ENCODE results near the gene OR13C9. TPM values are rescaled to one million over a fixed set of nuclear protein-coding genes. Genes with fewer than 3 reads are reported as not detected.

Gene OR13C9
- total and polyA plus RNA-seq, 2 experiments from 2014 or later: not detected

GRCh38 chr9:104575456-104575855 lies 42.5 kb downstream of the OR13C9 start:
- H3K9me3 ChIP-seq (ENCODE audit: low read depth): no peaks in the 10 kb centered on the region
- H4K20me1 ChIP-seq (ENCODE audit: insufficient read depth, poor library complexity, severe bottlenecking): no peaks in the 10 kb centered on the region
- H3K27ac ChIP-seq: no peak overlapping the region
- H3K9me2 ChIP-seq (replicated peaks; ENCODE audit: insufficient read depth): no peaks in the 10 kb centered on the region
- no peak overlapping the region for H3K4me2 ChIP-seq
- H3K4me1 ChIP-seq (ENCODE audit: insufficient read depth): no peaks in the 10 kb centered on the region
- H2AFZ ChIP-seq: no peak overlapping the region
- DNase-seq (ENCODE audit: low spot score): no peak
- no peaks in the 10 kb centered on the region for H3K27me3 ChIP-seq
- H3K79me2 ChIP-seq: no peaks in the 10 kb centered on the region
- TF ChIP-seq EZH2 (IDR thresholded peaks at IDR 0.05; ENCODE audit: borderline replicate concordance) (no peak), EZH2phosphoT487 (IDR thresholded peaks at IDR 0.05; ENCODE audit: low read depth, severe bottlenecking, unreplicated experiment) (no peak)
- TF ChIP-seq, protein P1, sequence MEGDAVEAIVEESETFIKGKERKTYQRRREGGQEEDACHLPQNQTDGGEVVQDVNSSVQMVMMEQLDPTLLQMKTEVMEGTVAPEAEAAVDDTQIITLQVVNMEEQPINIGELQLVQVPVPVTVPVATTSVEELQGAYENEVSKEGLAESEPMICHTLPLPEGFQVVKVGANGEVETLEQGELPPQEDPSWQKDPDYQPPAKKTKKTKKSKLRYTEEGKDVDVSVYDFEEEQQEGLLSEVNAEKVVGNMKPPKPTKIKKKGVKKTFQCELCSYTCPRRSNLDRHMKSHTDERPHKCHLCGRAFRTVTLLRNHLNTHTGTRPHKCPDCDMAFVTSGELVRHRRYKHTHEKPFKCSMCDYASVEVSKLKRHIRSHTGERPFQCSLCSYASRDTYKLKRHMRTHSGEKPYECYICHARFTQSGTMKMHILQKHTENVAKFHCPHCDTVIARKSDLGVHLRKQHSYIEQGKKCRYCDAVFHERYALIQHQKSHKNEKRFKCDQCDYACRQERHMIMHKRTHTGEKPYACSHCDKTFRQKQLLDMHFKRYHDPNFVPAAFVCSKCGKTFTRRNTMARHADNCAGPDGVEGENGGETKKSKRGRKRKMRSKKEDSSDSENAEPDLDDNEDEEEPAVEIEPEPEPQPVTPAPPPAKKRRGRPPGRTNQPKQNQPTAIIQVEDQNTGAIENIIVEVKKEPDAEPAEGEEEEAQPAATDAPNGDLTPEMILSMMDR (IDR thresholded peaks at IDR 0.05; ENCODE audit: poor library complexity): no peak
- 67% methylated on average over 2 of the region's 2 CpGs for WGBS (ENCODE audit: low lambda C conversion rate, missing lambda C conversion rate)
- H3K36me3 ChIP-seq (replicated peaks; ENCODE audit: insufficient read depth, low read depth): no peaks in the 10 kb centered on the region
- no peak overlapping the region for H3K4me3 ChIP-seq

DNA sequence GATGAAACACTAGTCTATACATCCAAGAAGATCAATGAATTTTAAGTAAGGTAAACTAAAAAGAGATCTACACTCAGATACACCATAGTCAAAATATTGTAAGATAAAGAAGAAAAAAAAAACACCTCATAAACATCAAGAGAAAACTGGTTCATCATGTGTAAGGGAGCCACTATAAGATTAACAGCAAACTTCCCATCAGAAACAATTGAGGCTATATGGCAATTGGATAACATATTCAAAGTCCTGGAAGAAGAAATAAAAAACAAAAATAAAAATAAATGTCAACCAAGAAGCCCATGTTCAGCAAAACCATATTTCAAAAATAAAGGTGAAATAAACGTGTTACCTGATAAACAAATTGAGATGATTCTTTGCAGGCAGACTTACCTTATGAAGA lies 45.4 kb downstream of the OR13C9 start:
- no peak overlapping the region for H3K4me3 ChIP-seq
- no peak overlapping the region for H3K27ac ChIP-seq
- H3K79me2 ChIP-seq: no peaks in the 10 kb centered on the region
- no peaks in the 10 kb centered on the region for H3K9me2 ChIP-seq (replicated peaks; ENCODE audit: insufficient read depth)
- DNase-seq (ENCODE audit: low spot score): no peak
- no peaks in the 10 kb centered on the region for H3K36me3 ChIP-seq (replicated peaks; ENCODE audit: insufficient read depth, low read depth)
- H3K4me2 ChIP-seq: no peak overlapping the region
- no peak for TF ChIP-seq EZH2phosphoT487 (IDR thresholded peaks at IDR 0.05; ENCODE audit: low read depth, severe bottlenecking, unreplicated experiment)
- no peak for TF ChIP-seq EZH2 (IDR thresholded peaks at IDR 0.05; ENCODE audit: borderline replicate concordance)
- TF ChIP-seq, protein P1 (IDR thresholded peaks at IDR 0.05; ENCODE audit: poor library complexity): no peak
- no peaks in the 10 kb centered on the region for H4K20me1 ChIP-seq (ENCODE audit: insufficient read depth, poor library complexity, severe bottlenecking)
- H3K9me3 ChIP-seq (ENCODE audit: low read depth): no peaks in the 10 kb centered on the region
- H3K27me3 ChIP-seq: no peaks in the 10 kb centered on the region
- 69% methylated on average over 1 of the region's 1 CpG for WGBS (ENCODE audit: low lambda C conversion rate, missing lambda C conversion rate)
- H2AFZ ChIP-seq: no peak overlapping the region
- no peaks in the 10 kb centered on the region for H3K4me1 ChIP-seq (ENCODE audit: insufficient read depth)

DNA sequence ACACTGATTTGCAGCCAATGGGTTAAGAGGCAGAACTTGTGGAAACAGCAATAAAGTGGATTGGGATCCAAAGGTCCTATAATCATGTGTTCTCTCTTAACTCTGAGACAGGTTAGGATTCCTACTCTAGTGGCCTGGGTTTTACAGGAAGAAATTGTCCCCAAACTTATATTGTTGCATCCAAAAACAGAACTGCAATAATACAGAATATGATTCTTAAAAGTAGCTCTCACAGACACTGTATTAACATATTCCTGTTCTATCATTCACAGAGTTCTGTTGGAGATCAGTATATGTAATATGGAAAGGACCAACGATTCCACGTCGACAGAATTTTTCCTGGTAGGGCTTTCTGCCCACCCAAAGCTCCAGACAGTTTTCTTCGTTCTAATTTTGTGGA lies 49.1 kb downstream of the OR13C9 start, which contains the start of gene OR13C8:
Gene OR13C8, plus strand, starts transcription at position 301 of the 400 bp plus-strand sequence. Its CDS starts 0 bp downstream, at position 301.
- no peaks in the 10 kb centered on the region for H3K4me1 ChIP-seq (ENCODE audit: insufficient read depth)
- no peaks in the 10 kb centered on the region for H3K9me2 ChIP-seq (replicated peaks; ENCODE audit: insufficient read depth)
- no peaks in the 10 kb centered on the region for H3K27me3 ChIP-seq
- no peak within 1 kb of the TSS for H3K4me2 ChIP-seq
- no peak for DNase-seq (ENCODE audit: low spot score)
- TF ChIP-seq EZH2phosphoT487 (IDR thresholded peaks at IDR 0.05; ENCODE audit: low read depth, severe bottlenecking, unreplicated experiment): no peak
- no peak for TF ChIP-seq EZH2 (IDR thresholded peaks at IDR 0.05; ENCODE audit: borderline replicate concordance)
- no peaks in the 10 kb centered on the region for H3K79me2 ChIP-seq
- H3K9me3 ChIP-seq (ENCODE audit: low read depth): no peaks in the 10 kb centered on the region
- H3K4me3 ChIP-seq: no peak within 1 kb of the TSS
- H3K36me3 ChIP-seq (replicated peaks; ENCODE audit: insufficient read depth, low read depth): no peaks in the 10 kb centered on the region
- H2AFZ ChIP-seq: no peak within 1 kb of the TSS
- no peak within 1 kb of the TSS for H3K27ac ChIP-seq
- 93% methylated on average over 4 of the region's 4 CpGs for WGBS (ENCODE audit: low lambda C conversion rate, missing lambda C conversion rate)
- no peaks in the 10 kb centered on the region for H4K20me1 ChIP-seq (ENCODE audit: insufficient read depth, poor library complexity, severe bottlenecking)

Other genes with a start within 250 kb of the OR13C9 start
- not detected in 2 replicates for gene OR13F1, start 113.9 kb downstream of the OR13C9 start, total RNA-seq
- not detected in 2 replicates for gene OR13F1, start 113.9 kb downstream of the OR13C9 start, polyA plus RNA-seq
- gene OR13C4, start 91.0 kb downstream of the OR13C9 start, total RNA-seq: not detected in 2 replicates
- not detected in 2 replicates for gene OR13C4, start 91.0 kb downstream of the OR13C9 start, polyA plus RNA-seq
- not detected in 2 replicates for gene OR13C3, start 81.3 kb downstream of the OR13C9 start, total RNA-seq
- gene OR13C3, start 81.3 kb downstream of the OR13C9 start, polyA plus RNA-seq: not detected in 2 replicates
- gene OR13C8, start 49.0 kb downstream of the OR13C9 start, total RNA-seq: not detected in 2 replicates
- gene OR13C8, start 49.0 kb downstream of the OR13C9 start, polyA plus RNA-seq: not detected in 2 replicates
- gene OR13C5, start 18.8 kb downstream of the OR13C9 start, total RNA-seq: not detected in 2 replicates
- gene OR13C5, start 18.8 kb downstream of the OR13C9 start, polyA plus RNA-seq: not detected in 2 replicates
- gene OR13C2, start 12.6 kb downstream of the OR13C9 start, total RNA-seq: not detected in 2 replicates
- not detected in 2 replicates for gene OR13C2, start 12.6 kb downstream of the OR13C9 start, polyA plus RNA-seq
- not detected in 2 replicates for gene OR13D1, start 76.3 kb upstream of the OR13C9 start, total RNA-seq
- not detected in 2 replicates for gene OR13D1, start 76.3 kb upstream of the OR13C9 start, polyA plus RNA-seq
- 44.4 and 47.8 TPM in 2 replicates for gene NIPSNAP3A, start 129.5 kb upstream of the OR13C9 start, total RNA-seq
- gene NIPSNAP3A, start 129.5 kb upstream of the OR13C9 start, polyA plus RNA-seq: 31.8 and 37.3 TPM in 2 replicates
- 2.0 and 2.8 TPM in 2 replicates for gene NIPSNAP3B, start 145.9 kb upstream of the OR13C9 start, total RNA-seq
- 1.8 and 3.3 TPM in 2 replicates for gene NIPSNAP3B, start 145.9 kb upstream of the OR13C9 start, polyA plus RNA-seq

Measured in hepatocyte (in vitro differentiated cells).